ENCODE measurements around the gene FAM53C. TPM values are rescaled to one million over a fixed set of nuclear protein-coding genes. Genes with fewer than 3 reads are reported as not detected.
"Not testable (repeated sequence)": the region's sequence is repeated elsewhere in the genome, so short reads cannot be mapped to it uniquely, and the experiment has no call there.

FAM53C gene
- 23.6 and 23.9 TPM in 2 replicates for total RNA-seq

DNA sequence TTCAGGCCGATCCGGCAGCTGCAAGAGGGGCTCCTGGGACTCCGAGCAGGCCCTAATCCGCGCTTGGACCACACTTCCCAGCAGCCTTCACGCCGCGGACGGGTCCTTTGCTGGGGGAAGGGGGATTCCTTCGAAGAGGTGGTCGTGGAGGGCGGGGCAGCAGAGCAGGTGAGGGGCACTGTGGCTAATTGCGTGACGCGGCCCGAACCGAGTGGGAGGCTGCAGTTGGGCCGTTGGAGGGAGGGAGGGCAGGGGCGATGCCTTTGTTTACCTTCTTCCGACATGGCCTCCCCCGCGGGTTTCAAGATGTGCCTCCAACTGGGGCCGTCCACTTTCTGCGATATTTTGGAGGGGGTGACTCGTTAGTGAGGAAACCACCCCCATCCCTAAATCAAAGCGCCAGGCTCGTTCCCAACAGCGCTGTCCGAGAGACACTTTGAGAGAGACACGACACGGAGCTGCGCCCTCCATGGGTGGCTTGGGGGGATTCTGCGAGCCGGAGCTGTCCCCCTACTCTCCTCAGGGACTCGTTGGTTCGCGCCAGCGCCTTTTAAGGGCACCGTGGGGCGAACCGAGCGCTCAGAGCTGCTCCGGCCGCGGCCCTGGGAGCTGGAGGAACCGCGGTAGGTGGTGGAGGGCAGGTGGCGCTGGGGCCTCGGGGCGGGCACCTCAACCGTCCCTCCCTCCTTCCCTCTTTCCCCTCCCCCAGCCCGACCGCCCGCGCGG is at the start of gene FAM53C:
TSS of gene FAM53C (plus strand) at position 582 of the 726 bp plus-strand sequence. CDS start 3,070 bp downstream, outside the sequence.
- intact Hi-C loops (cut with micrococcal nuclease) = loop anchor here (1.0 to 10.0 kb wide), 13 partner anchors 14 to 1967 kb away; partner anchors contain the start of genes BRD8, CDC23, EGR1 and ETF1

DNA sequence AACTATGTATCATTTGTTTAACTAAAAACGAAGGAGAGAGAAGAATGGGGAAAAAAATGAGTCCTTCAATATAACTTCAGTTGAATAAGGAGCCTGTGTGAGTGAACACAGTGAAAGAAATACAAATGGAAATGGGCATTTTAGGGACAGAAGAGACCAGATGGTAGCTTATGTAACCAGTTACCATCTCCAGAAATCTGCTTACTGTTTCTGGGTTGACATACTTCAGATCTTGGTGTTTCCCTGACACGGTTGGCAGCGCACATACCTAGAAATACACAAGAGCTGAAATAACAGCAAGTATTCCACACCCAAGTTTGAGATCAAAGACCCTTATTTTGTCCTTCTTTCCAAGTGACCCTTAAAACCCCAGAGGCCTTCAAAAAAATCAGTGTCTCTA is 48.8 kb upstream of the FAM53C start:
- intact Hi-C loops (cut with micrococcal nuclease) = no loop called here

DNA sequence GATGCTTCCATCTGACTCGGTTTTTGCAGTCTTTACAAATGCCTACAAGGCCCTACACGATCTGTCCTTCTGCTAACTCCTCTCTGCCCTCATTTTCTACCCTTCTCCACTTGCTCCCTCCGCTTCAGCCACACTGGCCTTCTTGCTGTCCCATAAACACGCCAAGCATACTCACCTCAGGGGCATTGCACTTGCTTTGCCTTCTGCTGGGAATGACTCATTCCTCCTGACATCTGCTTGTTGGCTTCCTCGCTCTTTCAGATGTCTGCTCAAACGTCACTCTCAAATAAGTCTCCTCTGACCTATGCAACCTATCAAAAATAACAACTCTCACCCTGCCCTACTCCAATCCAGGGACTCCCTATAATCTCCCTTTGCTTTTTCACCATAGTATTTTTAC is 34.7 kb upstream of the FAM53C start:
- intact Hi-C loops (cut with micrococcal nuclease) = no loop called here

DNA sequence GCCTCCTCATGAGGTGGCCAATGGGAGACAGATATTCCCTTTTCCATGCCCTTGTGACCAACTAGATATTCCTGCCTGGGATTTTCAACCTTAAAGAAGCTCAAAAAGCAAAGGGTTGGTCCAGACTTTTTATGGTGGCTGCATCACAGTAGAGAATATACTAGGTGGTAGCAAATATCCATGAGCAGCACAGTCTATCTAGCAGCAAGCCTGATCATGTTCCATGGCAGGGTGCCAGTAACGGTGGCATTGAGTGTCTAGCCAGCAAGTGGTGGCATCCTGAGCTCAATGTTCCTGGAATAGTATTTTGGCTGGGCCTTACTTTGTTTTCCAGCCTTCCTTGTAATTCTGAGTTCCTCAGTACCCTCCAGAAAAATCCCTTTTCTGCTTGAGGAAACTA is 32.3 kb upstream of the FAM53C start:
- intact Hi-C loops (cut with micrococcal nuclease) = no loop called here

DNA sequence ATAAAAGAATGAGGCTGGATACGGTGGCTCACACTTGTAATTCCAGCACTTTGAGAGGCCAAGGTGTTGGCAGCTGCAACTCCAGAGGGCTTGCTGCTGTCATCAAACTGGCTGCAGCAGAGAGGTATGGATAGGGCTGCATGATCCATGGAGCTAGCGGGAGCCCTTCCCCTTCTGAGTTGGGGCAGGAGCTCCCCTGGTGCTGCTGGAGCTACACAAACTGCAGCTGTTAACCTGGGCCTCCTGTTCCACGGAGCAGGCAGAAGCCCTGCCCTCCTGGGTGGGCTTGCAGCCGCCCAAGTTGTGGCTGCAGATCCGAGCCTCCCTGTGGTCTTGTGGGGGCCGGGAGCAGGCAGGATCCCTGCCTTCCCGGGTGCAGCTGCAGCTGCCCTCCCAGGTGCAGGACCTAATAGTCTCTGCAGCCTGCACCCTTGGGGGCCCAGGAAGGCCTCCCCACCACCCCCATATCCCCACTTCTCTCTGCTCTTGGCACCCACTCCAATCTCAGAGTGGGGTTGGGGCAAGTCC is 22.3 kb upstream of the FAM53C start:
- intact Hi-C loops (cut with micrococcal nuclease) = no loop called here

DNA sequence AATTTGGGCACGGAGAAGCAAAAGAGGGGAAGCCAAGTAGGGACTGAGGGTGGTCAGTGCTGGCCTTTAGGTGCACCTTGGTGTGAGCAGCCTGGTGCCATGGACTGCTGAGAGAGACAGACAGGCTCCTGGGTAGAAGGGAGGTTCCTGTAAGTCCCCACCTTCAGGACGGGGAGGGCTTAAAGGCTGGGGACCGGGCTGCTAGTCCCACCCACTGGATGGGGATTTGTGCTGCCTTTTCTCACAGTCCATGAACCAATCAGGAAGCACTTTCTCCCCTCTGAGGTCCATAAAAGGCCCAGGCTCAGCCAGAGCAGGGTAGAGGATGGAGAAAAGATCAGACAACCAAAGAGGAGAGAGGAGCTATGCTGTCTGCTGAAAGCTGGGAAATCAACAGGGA is 21.7 kb upstream of the FAM53C start:
- intact Hi-C loops (cut with micrococcal nuclease) = no loop called here

DNA sequence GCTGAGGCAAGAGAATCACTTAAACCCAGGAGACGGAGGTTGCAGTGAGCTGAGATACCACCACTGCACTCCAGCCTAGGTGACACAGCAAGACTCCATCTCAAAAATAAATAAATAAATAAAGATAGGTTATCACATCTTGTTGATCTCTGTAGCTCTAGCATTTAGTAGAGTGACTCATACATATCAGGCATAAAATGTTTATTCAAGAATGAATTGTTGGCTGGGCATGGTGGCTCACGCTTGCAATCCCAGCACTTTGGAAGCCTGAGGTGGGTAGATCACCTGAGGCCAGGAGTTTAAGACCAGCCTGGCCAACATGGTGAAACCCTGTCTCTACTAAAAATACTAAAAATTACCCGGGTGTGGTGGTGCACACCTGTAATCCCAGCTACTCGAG is 19.9 kb upstream of the FAM53C start:
- intact Hi-C loops (cut with micrococcal nuclease) = not testable (repeated sequence)

DNA sequence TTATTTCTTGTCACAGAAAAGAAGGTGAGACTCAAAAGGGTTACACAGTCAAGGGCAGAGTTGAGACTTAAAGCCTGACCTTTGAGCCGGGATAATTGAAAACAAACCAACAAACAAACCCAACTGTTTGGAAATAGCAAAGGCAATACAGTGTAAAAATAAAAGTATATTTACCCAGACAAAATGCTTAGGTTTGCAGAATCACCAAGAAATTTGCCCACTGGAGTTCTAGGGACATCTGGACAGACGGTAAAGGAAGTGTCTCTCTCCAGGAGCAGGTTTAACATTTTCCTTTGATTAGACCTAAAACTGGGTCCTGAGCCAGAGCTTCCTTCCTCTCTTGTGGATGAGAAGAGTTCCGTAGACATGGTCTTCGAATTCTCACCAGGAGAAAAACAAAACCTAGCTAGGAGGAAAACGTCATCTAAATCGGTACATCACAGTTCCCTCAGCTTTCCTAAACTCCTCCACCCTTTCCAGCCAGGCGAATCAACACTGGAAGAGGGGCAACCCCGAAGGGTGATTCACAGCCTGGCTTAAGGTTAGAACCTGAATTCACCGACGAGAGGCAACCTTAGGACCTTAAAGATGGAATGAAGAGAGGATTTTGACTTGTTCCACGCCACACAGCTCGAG is 7.1 kb upstream of the FAM53C start:
- intact Hi-C loops (cut with micrococcal nuclease) = loop anchor here (1.0 to 10.0 kb wide), 11 partner anchors 8 to 1974 kb away; partner anchors contain the start of genes BRD8, CDC23, ETF1 and KDM3B

DNA sequence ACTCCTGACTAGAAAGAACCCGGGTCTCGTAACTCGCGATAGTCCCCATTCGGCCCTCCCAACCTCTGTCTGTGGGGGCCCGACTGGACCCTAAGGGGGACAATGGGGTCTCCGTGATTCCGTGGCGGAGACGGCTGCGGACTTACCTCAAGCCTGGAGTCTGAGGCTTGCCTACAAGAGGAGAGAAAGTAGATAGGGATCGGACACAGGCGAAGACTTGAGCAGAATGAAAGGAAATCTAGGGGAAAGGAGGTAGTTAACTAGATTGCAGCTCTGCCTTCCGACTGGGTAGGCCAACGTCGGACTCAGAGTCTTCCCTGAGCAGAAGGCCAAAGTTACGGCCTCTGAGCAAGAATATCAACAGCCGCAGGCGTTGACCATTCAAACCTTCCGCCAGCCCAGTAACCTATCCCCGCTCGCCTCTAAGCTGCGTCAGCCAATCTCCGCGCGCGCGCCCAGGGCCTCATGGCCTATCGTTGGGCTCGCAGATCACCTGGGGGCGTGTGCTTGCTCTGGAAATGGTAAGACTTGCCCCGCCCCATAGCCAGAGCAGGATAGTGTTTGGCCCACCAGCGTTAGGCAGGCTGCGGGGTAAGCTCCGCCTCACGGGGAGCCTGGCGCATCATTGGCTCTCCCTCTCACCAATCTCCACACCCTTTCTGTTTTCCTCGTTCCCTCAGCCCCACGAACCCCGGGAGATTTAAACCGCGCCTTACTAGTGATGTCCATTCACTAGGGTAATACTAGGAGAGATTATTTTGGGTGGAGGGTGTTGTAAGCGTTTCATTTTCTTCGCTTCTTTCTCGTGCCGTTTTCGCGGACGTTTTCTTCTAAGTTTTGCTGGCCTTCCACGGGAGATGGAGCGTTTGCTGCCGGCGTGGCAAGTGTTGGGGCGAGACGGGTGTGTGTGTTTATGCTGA is 6.4 kb upstream of the FAM53C start, which contains the start of gene CDC25C:
TSS of gene CDC25C (minus strand) at position 356 of the 920 bp plus-strand sequence. CDS start 624 bp downstream, outside the sequence.
- intact Hi-C loops (cut with micrococcal nuclease) = loop anchor here (1.0 to 10.0 kb wide), 12 partner anchors 8 to 1973 kb away; partner anchors contain the start of genes BRD8, CDC23, ETF1 and HSPA9

DNA sequence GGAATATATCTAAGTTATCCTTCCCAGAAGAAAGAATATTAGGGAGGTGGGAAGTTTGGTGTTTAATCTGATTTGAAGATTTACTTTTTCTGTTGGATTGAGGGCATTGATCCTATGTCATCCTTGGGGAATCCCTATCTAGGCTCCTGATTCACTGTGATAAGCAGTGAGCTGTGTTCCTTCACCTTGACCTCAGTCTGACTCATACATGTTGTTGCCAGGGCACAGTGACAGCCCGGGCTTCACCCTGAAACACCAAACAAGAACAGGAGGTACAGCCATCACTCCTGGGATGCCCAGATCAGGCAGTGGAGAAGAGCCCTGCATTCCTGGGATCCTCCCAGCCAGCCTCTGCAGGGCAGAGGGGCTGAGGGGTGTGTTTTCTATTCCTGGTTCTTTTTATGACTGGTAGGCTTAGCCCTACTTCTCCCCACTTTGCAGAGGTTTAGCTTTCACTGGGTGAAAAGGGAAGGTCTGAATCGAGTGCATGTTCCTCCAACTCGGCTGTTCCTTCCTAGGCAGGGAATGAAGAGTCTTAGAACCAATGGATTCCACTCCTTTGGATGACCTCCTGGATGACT is 3.1 kb upstream of the FAM53C start:
- intact Hi-C loops (cut with micrococcal nuclease) = loop anchor here (5.0 to 10.0 kb wide), 7 partner anchors 298 to 1970 kb away; partner anchors contain the start of genes HNRNPA0, PAIP2, PFDN1 and SIL1

DNA sequence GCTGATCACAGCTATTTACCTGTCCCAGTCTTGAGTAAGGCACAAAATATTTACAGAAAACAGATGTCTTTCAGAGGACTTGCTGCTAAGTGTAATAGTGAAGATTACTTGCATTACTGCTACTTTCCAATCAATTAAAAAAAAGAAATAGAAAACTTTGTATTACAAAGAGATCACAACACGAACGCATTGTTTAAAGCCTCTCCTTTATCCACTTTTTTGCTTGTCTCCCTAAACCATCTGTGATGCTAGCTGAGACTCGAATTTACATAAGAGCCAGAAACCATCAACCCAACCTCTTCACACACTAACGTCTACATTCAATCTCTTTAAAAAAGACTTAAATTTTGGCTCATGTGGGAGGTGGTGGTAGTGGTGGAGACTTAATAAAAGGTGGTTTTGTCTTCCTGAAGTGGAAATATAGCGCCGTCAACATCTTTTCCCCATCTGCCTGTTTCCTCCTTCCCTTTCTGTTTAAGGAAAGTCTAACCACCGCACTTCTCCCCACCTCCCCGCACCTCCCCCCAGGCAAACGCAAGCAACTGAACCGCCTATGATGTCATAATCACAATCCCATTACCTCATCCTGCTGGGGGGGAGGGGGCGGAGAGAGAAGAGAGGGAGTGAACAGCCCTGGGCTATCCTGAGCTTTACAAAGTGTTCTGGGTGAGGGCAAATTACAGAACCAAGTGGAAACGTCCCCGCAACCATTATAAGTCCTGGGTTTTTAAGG is 948 bp upstream of the FAM53C start:
- intact Hi-C loops (cut with micrococcal nuclease) = loop anchor here (1.0 to 10.0 kb wide), 10 partner anchors 124 to 1968 kb away; partner anchors contain the start of genes BRD8, CDC23, EGR1 and HNRNPA0

DNA sequence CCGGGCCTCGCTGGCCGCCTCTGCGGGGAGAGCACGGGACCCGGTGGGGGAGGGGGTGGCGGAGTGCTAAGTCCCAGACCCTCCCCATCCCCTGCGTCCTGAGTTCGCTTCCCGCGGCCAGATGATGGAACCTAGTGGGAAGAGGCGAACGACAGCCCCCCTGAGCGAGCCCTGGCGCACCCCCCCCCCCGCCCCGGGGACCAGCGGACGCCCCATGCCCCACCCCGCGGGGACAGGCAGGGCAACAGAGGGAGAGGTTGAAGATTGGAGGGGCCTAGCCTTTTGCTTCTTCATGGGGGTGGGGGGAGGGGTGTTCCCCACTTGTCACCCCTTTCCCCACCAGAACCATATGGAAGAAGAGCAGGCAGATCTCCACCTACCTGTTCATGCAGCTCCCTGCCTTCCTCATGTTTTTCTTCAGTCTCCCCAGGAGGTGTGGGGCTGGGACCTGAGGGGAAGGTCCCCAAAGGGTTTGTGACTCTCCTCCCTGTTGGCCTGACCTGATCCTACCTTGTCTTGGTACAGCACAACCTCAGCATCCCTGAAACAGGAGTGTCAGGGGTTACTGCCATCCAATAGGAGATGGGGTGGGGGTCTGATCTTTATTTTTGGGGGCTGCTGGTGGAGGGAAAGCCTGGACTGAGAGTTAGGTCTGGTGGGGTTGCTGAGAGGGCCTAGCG is 485 bp downstream of the FAM53C start:
- intact Hi-C loops (cut with micrococcal nuclease) = loop anchor here (1.0 to 10.0 kb wide), 9 partner anchors 7 to 1966 kb away; partner anchors contain the start of genes CDC25C, ETF1, HNRNPA0 and KDM3B

DNA sequence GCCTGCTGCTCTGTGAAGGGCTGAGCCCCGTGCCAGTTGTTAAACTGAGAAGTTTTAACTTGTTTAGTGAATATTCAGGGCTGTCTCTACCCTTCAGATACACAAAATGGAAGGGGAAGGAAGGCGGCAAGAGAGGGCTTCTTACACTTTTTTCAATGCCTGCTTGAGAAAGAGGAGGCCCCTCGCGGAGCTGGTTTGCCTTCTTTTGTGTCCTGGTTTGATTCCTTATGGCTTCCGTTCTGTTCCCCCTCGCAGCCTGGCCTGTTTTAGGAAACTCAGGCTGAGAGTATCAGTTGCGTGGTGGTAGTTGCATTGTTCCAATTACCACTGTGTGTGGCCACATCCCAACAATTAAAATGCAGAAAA is 1.0 kb downstream of the FAM53C start:
- intact Hi-C loops (cut with micrococcal nuclease) = loop anchor here (1.0 to 10.0 kb wide), 7 partner anchors 8 to 1966 kb away; partner anchors contain the start of genes CDC25C, HNRNPA0, PAIP2 and PFDN1

DNA sequence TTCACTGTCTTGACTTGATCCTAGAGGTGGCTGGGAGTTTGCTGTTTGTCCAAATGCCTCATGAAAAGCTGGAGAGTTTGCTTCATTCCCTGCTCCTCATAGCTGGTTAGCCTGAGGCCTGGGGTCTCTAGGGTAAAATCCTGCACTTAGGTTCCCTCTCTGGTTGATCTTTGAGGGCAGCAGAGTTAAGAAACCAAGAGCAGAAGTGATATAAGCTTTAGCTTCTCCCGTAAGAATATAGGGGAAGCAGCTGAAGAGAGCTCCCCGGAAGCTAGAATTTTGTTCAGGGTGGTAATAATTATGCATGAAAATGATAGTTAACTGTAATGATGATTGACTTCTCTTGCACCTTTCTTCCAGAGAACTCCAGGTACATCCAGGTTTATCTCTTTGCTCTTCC is 1.4 kb downstream of the FAM53C start:
- intact Hi-C loops (cut with micrococcal nuclease) = loop anchor here (1.0 to 10.0 kb wide), 7 partner anchors 8 to 1965 kb away; partner anchors contain the start of genes CDC25C, HNRNPA0, PAIP2 and PFDN1

DNA sequence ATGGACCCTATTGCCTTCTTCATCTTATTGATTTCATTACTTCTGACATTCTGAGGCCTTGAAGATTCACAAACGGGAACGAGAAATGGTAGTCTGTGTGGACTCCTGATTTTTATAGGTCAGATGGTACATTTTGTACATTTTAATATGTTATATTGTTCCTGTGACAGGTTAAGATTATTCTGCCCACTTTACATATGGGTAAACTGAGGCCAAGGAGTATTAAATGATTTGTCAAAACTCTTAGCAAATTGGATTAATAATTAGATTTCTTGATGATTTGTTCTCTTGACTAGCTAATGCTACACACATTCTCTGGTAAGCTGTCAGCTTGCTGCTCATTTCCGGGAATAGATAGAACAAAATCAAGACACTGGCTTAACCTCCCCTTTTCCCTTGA is 1.9 kb downstream of the FAM53C start:
- intact Hi-C loops (cut with micrococcal nuclease) = no loop called here

DNA sequence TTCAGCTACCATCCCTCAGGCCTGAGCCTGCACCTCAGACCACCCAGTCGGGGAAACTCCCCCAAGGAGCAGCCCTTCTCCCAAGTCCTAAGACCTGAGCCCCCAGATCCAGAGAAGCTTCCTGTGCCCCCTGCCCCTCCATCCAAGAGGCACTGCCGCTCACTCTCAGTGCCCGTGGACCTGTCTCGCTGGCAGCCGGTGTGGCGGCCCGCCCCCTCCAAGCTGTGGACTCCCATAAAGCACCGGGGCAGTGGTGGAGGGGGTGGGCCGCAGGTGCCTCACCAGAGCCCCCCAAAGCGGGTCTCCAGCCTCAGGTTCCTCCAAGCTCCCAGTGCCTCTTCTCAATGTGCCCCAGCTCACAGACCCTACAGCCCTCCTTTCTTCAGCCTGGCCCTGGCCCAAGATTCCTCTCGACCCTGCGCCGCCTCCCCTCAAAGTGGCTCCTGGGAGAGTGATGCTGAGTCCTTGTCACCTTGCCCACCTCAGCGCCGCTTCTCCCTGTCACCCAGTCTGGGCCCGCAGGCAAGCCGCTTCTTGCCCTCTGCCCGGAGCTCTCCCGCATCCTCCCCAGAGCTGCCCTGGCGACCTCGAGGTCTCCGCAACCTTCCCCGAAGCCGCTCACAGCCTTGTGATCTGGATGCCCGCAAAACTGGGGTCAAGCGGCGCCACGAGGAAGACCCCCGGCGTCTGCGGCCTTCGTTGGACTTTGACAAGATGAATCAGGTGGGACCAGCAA is 7.0 kb downstream of the FAM53C start:
- intact Hi-C loops (cut with micrococcal nuclease) = no loop called here

DNA sequence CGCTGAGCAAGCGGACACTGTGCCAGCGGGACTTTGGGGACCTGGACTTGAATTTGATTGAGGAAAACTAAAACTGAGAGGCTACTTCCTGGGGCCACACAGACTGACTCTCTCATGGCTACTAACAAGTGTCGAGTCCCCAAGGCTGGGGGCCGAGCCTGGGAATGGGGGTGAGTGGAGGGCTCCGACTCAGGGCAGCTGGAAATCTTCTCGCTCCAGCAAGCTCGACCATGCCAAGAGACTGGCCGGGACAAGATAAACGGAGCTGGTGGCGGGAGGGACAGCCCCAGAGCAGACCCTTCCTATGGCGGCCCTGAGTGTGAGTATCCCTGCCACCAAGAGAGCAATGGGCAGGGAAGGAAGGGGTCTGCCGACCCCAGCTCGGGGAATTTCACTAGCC is 8.8 kb downstream of the FAM53C start:
- intact Hi-C loops (cut with micrococcal nuclease) = no loop called here

Data from T-helper 1 cell treated with Interleukin-12 subunit alpha and Interleukin-12 subunit beta and Interleukin-4 antibody, amounts not matched to agents 30 ng/mL and 1 ng/mL, for 36 hours (primary cell).